Heart right ventricle (tissue), 16 donors: Measurements from ENCODE around the gene SENP6. TPM values are rescaled to one million over a fixed set of nuclear protein-coding genes. Genes with fewer than 3 reads are reported as not detected.
"Not testable (repeated sequence)": the region's sequence is repeated elsewhere in the genome, so short reads cannot be mapped to it uniquely, and the experiment has no call there.

ENCODE experiments used
- ATAC-seq, 8 donors: fragments of 200-7000 bp; cut with Tn5 transposase; one replicate each; pipeline ENCODE4 v1.9.1; 2020; ENCODE audit warnings: mild to moderate bottlenecking in 8 of 8, moderate library complexity in 8 of 8, moderate number of reproducible peaks in 1 of 8
- DNase-seq, 2 donors: peaks; one replicate each; pipeline ENCODE4 v3.0.0-alpha.2; 2020
- H3K27ac ChIP-seq, 10 donors: fragments of 200-600 bp; sonication (generic) in 2 of 10; one replicate each; pipeline versions ENCODE4 v1.5.0 to v1.8.0; 2020 to 2022; ENCODE audit warnings: mild to moderate bottlenecking in 3 of 10
- H3K27me3 ChIP-seq, 7 donors: fragments of 200-600 bp; one replicate each; pipeline ENCODE4 v1.8.0; 2021 to 2022; ENCODE audit warnings: mild to moderate bottlenecking in 2 of 7
- H3K36me3 ChIP-seq, 9 donors: fragments of 200-600 bp; sonication (generic) in 1 of 9; one replicate each; pipeline versions ENCODE4 v1.5.0 to v1.8.0; 2020 to 2022; ENCODE audit warnings: mild to moderate bottlenecking in 2 of 9
- H3K4me1 ChIP-seq, 9 donors: fragments of 200-600 bp; sonication (generic) in 1 of 9; one replicate each; pipeline versions ENCODE4 v1.5.0 to v1.8.0; 2020 to 2022; ENCODE audit warnings: mild to moderate bottlenecking in 4 of 9
- H3K4me3 ChIP-seq, 10 donors: fragments of 200-600 bp; sonication (generic) in 2 of 10; one replicate each; pipeline versions ENCODE4 v1.5.0 to v1.8.0; 2020 to 2022; ENCODE audit warnings: mild to moderate bottlenecking in 7 of 10, moderate library complexity in 2 of 10
- H3K9me3 ChIP-seq, 11 donors: fragments of 200-600 bp in 10 of 11; sonication (generic) in 2 of 11; one replicate each; pipeline versions ENCODE4 v1.5.0 to v1.8.0; 2013 to 2022; ENCODE audit warnings: mild to moderate bottlenecking in 2 of 11, control low read depth in 1 of 11, moderate library complexity in 1 of 11
- WGBS, 2 donors: extraction: QIAGEN DNeasy Blood & Tissue Kit; methylation state at CpG; one replicate each; pipeline ENCODE4 v1.1.7; 2013; ENCODE audit warnings: inconsistent platforms in 1 of 2; 5-methylcytosine and 5-hydroxymethylcytosine counted together
- intact Hi-C, 10 donors: fragments of 100-400 bp; cut with DNase I; formaldehyde crosslinking; loops; one replicate each; pipeline versions ENCODE4 v1.11.1 to v1.14.2; 2022
- polyA plus RNA-seq, 2 donors: library from polyadenylated mRNA; stranded (reverse); fragments of 200-250 nt; gene quantifications; one replicate each; pipeline ENCODE4 v1.2.3, GENCODE V29; 2013
- total RNA-seq, 10 donors: library from RNA; stranded (reverse); fragmentation: NEBNext Ultra II Directional in 3 of 10; extraction: Animal tissue kit (Norgen Biotek cat#: 25700) in 3 of 10; gene quantifications; one replicate each; pipeline versions ENCODE4 v1.2.1 to v1.2.4, GENCODE V29; 2021 to 2023
- TF ChIP-seq, protein P1 (sequence below), 9 donors: fragments of 200-600 bp; sonication (generic) in 2 of 9; IDR thresholded peaks; one replicate each; pipeline versions ENCODE4 v1.5.0 to v1.8.0; 2021 to 2022; ENCODE audit warnings: antibody characterized with exemption in 9 of 9, mild to moderate bottlenecking in 5 of 9, moderate library complexity in 1 of 9
- donor health status: Arrhythmogenic right ventricular cardiomyopathy.
- donor health status: ischemic (EF 13 %, LVEDD 7.1; RV severe dilation, severe dysfunction).
- donor health status: healthy with polysubstance abuse.
- donor health status: DM: no; HTN: yes; CAD: no.
- donor health status: DM: no; HTN: no; CAD: no.
- donor health status: ischemic (EF 25% LVEDD 6.9; RV normal size, moderate dysfunction).
- donor health status: ischemic (EF 25% LVEDD 5.7; RV mildly dilated, moderate dysfunction).
- donor health status: healthy.
- donor health status: DM: yes; HTN: yes; CAD: no.
- donor health status: Ischemic cardiomyopathy.
- donor health status: ischemic (EF 35%, LVEDD 5.7; RV mildly dilated, moderate dysfunction).
- donor health status: nonischemic (EF 11% LVEDD 7.7; RV severe dilation, severe dysfunction).
- donor health status: DM: yes; HTN: yes; CAD: no.
- donor health status: PGD.
- donor health status: ischemic (EF 29% LVEDD 5.4; RV normal size, mild dysfunction).
- donor health status: nonischemic (EF 23%, LVEDD 6.1; RV moderate dilation, normal function).

Gene SENP6
- total and polyA plus RNA-seq, 12 donors: 14.1 to 72.5 (median 62.2) TPM

DNA sequence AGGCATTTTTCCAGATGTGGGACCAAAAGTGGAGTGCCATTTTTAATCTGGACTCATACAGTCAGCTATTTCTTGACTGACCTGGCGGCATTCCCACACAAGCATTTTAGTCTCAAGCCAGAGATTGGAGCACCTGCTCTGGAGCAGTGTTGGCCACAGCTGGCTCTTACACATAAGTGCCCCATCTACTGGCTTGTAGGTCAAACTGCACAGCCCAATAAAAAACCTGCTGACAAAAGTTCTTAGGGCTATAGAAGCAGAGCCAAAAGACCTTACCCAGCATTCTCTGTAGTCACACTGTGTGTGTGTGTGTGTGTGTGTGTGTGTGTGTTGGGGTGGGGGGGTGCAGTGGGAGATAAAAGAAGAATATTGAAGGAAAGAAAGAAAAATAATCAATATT is 38.6 kb upstream of the SENP6 start:
- no peak overlapping the region for H3K4me3 ChIP-seq
- DNase-seq: no peak
- no peaks in the 10 kb centered on the region for H3K36me3 ChIP-seq
- intact Hi-C loops: no loop called here
- H3K27me3 ChIP-seq: no peaks in the 10 kb centered on the region
- TF ChIP-seq, protein P1, sequence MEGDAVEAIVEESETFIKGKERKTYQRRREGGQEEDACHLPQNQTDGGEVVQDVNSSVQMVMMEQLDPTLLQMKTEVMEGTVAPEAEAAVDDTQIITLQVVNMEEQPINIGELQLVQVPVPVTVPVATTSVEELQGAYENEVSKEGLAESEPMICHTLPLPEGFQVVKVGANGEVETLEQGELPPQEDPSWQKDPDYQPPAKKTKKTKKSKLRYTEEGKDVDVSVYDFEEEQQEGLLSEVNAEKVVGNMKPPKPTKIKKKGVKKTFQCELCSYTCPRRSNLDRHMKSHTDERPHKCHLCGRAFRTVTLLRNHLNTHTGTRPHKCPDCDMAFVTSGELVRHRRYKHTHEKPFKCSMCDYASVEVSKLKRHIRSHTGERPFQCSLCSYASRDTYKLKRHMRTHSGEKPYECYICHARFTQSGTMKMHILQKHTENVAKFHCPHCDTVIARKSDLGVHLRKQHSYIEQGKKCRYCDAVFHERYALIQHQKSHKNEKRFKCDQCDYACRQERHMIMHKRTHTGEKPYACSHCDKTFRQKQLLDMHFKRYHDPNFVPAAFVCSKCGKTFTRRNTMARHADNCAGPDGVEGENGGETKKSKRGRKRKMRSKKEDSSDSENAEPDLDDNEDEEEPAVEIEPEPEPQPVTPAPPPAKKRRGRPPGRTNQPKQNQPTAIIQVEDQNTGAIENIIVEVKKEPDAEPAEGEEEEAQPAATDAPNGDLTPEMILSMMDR (IDR thresholded peaks at IDR 0.05): peak in 2 of 9 donors; percentile 5 to 33
- H3K27ac ChIP-seq: no peak overlapping the region
- peaks cover 0 to 39% (median 0%) of the 10 kb centered on the region in 11 donors for H3K9me3 ChIP-seq
- ATAC-seq: no peak
- 45 to 71% methylated on average over 1 of the region's 1 CpG for WGBS, 2 donors
- no peaks in the 10 kb centered on the region for H3K4me1 ChIP-seq

DNA sequence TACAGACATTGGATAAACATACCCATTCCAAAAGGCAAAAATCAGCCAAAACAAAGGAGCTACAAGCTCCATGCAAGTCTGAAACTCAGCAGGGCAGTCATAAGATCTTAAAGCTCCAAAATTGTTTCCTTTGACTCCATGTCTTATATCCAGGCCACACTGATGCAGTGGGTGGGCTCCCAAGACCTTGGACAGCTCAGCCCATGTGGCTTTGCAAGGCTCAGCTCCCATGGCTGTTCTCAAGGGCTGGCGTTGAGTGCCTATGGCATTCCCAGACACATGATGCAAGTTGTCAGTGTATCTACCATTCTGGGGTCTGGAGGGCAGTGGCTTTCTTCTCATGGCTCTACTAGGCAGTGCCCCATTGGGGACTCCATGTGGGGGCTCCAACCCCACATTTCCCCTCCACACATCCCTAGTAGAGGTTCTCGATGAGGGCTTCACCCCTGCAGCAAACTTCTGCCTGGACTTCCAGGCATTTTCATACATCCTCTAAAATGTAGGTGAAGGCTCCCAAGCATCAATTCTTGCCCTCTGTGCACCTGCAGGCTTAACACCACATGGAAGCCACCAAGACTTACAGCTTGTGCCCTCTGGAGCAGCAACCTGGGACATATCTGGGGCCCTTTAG is 35.4 kb upstream of the SENP6 start:
- no peak for ATAC-seq
- no peaks in the 10 kb centered on the region for H3K4me1 ChIP-seq
- no peak overlapping the region for H3K27ac ChIP-seq
- H3K4me3 ChIP-seq: no peak overlapping the region
- H3K36me3 ChIP-seq: no peaks in the 10 kb centered on the region
- no peak for DNase-seq
- 91 to 97% methylated on average over 2 of the region's 2 CpGs for WGBS, 2 donors
- TF ChIP-seq, protein P1 (IDR thresholded peaks at IDR 0.05): no peak
- intact Hi-C loops: no loop called here
- no peaks in the 10 kb centered on the region for H3K27me3 ChIP-seq
- peaks cover 0 to 34% (median 0%) of the 10 kb centered on the region in 11 donors for H3K9me3 ChIP-seq

DNA sequence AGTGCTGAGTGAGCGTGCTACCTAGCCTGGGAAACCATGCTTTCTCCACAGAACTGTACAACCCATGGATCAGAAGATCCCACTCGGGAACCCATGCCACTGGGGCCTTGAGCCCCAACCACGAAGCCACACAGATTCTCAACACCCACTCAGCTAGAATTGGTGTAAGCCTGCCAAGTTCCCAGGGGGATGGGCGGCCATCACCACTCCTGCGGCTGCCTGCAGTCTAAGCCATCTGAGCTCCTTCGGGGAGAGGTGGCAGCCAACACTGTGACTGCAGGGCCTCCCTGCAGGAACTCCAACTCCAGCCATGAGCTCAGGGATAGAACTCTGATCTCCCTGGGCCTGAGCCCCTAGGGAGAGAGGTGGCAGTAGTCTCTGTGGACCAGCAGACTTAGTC is 33.6 kb upstream of the SENP6 start:
- Histone ChIP-seq H3K36me3 (no peaks in the 10 kb centered on the region), H3K27ac (no peak overlapping the region), H3K27me3 (no peaks in the 10 kb centered on the region), H3K4me1 (no peaks in the 10 kb centered on the region), H3K9me3 (peaks cover 0 to 24% (median 0%) of the 10 kb centered on the region in 11 donors), H3K4me3 (no peak overlapping the region)
- TF ChIP-seq, protein P1 (IDR thresholded peaks at IDR 0.05): no peak
- DNase-seq (no peak), ATAC-seq (no peak)
- 85 to 88% methylated on average over 6 of the region's 6 CpGs for whole genome bisulfite sequencing, 2 donors
- intact Hi-C loops: no loop called here

DNA sequence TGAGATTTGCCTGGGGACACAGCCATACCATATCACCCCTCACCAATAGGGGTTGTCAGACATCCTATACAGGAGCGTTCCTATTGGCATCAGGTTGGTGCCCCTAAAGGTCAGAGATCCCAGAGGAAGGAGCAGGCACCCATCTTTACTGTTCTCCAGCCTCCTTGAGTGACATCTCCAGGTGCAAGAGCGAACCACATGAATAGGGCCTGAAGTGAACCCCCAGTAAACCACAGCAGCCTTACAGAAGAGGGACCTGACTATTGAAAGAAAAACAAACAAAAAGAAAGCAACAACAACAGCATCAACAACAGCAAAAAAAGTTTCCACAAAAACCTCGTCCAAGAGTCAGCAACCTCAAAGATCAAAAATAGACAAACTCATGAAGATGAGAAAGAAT is 32.7 kb upstream of the SENP6 start:
- no peak for ATAC-seq
- TF ChIP-seq, protein P1 (IDR thresholded peaks at IDR 0.05): no peak
- H3K36me3 ChIP-seq: no peaks in the 10 kb centered on the region
- H3K4me1 ChIP-seq: no peaks in the 10 kb centered on the region
- H3K27ac ChIP-seq: no peak overlapping the region
- intact Hi-C loops: no loop called here
- DNase-seq: no peak
- no peaks in the 10 kb centered on the region for H3K27me3 ChIP-seq
- no peak overlapping the region for H3K4me3 ChIP-seq
- 61 to 63% methylated on average over 3 of the region's 3 CpGs for WGBS, 2 donors
- H3K9me3 ChIP-seq: peaks cover 0 to 17% (median 0%) of the 10 kb centered on the region in 11 donors

DNA sequence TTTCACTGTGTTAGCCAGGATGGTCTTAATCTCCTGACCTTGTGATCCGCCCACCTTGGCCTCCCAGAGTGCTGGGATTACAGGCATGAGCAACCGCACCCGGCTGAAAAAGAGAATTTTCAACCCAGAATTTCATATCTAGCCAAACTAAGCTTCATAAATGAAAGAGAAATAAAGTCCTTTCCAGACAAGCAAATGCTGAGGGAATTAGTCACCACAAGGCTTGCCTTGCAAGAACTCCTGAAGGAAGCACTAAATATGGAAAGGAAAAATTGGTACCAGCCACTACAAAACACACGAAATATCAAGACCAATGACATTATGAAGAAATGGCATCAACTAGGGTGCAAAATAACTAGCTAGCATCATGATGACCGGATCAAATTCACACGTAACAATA is 31.0 kb upstream of the SENP6 start:
- H3K4me3 ChIP-seq, H3K36me3 ChIP-seq, H3K4me1 ChIP-seq, ATAC-seq, DNase-seq, H3K27ac ChIP-seq, H3K27me3 ChIP-seq, intact Hi-C loops: not testable (repeated sequence)
- peaks cover 0 to 11% (median 0%) of the 10 kb centered on the region in 11 donors for H3K9me3 ChIP-seq
- WGBS, 2 donors: 92 to 96% methylated on average over 6 of the region's 6 CpGs
